Raji (cell line): Measurements from ENCODE around the gene VASN.

Experiments
- POLR2A ChIP-seq: IDR thresholded peaks from 2 replicates; pipeline ENCODE4 v1.6.1; 2011; ENCODE audit warnings: low read depth, low read length, control low read depth; ENCODE audit not compliant: insufficient read depth

VASN gene

DNA sequence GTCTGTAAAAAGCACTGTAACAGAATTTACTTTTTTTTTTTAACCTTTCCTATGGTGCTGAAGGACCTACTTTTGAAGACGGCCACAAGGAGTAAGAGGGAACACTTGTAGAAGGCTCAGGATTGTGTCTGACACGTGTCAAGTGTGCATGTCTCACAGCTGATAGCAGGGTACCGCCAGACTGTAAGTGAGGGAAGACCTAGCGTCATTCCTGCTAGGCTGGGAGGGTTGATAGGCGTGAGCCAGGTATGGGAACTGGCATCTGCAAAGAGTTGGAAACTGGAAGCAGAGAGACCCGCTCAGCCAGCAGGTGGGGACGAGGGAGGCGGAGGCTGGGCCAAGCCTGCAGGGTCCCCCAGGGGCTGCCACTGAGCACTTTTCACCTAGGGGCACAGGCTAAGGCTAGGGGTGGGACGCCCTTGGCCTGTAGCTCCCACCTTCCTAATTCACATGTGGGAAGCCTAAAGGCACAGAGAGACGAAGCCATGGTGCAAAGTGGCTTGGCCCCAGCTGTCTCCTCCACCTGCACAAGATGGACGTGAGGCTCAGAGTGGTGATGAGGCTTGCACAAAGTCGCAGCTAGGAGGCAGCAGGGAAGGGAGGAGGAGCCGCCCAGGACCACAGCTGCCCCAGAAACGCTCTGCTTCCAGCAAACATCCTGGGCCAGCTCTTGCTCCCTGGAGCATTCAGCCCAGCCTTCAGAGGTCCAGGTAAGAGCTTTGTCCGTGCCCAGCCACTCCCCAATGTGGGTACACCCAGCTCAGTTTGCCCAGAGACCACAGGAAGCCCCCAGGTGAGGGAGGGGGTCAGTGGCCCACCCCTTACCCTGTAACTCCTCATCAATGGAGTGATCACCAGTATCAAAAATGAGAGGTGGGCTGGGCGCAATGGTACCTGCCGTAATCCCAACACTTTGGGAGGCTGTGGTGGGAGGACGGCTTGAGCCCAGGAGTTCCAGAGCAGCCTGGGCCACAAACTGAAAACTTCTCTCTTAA is 18.9 kb downstream of the VASN start:
- no peak for TF ChIP-seq POLR2A

GRCh38 chr16:4391631-4392381 is 20.2 kb downstream of the VASN start:
- no peak for TF ChIP-seq POLR2A

DNA sequence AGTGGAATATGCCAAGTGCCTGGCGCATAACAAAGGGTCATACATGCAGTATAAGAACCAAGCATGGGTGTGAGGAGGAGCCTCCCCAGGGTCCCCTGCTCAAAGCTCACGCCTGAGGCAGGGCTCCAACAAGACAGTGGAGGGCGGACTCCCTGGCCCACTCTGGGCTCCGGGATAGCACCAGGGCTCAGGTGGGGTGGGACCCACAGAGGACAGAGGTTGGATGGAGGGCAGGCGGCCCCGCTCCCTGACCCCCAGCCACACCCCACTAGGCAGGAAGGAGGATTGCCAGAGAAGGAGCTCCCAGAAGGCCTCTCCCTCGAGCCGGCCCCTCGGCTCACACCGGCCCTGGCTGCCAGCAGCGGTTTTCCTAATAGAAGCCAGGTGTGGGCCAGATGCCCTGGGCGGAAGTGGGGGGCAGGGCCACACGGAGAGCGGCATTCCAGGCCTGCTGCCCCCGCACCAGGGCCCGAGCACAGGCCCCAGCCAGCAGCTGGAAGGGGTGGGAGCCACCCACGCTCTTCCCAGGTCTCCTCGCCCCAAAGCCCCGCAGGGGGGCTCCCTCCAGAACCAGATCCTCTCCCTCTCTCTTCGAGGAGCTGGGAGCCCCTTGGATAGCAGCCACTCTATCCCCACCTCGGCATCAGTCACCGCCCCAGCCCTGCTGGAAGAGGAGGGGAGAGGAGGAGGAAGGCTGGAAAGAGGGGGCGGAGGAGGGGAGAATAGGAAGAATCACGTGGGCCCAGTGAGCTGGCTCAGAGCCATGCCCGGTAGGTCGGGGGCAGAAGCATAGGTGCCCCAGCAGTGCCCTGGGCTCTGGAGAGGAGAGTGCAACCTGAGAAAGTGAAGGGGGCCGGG is 21.0 kb downstream of the VASN start:
- no peak for TF ChIP-seq POLR2A

DNA sequence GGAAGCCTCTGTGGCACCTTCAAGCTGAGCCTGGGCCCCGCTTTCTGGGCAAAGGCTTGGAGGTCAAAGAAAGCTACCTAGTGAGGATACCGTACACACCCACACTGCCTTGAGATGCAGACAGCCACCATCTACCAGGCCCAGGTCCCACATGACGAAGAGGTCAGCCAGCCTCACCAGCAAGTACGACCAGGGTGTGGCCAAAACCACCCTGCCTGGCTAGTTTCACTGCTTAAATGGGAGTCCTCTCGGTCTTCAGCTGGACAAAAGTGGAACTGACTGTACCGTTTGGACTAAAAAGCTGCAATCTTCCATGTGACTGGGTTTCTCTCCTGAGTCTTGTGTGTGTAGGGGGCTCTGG is 21.6 kb downstream of the VASN start:
- TF ChIP-seq POLR2A = no peak

- no peak for TF ChIP-seq POLR2A
Observed at GRCh38 chr16:4395055-4395726, 23.5 kb downstream of the VASN start.

DNA sequence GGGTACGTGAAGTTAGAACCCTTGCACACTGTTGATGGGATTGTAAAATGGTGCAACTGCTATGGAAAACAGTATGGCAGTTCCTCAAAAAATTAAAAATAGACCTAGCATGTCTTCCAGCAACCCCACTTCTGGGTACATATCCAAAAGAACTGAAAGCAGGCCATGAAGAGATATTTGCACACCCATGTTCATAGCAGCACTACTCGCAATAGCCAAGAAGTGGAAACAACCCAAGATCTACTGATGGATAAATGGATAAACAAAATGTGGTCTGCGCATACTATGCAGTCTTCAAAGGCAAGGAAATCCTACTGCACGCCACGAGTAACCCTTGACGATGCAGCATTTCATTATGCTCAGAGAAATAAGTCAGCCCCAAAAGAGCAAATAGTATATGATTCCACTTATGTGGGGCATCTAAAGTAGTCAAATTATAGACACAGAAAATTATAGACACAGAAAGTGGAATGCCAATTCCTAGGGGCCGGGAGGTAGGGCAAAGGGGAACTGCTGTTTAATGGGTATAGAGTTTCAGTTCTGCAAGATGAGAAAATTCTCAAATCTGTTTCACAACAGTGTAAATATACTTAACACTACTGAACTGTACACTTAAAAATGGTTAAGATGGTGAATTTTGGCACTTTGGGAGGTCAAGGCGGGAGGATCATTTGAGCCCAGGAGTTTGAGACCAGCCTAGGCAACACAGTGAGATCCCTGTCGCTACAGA is 27.5 kb downstream of the VASN start:
- no peak for TF ChIP-seq POLR2A

DNA sequence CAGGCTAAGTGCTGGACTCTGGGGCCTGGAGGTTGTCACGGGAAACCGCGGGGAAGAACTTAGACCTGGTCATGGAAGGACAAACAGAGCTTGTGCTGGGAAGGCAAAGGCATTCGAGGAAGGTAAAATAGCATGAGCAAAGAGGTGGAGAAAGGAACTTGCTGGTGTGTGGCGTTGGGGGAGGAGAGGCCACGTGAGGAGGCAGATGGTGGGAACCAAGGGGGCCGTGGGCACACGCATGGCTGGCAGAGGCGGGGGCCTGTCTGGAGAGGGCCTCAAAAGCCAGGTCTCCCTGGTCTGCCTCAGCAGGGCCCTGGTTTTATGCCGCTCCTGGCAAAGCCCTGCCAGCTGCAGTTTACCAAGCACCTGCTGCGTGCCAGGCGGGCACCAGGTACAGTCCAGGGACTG is 29.4 kb downstream of the VASN start:
- no peak for TF ChIP-seq POLR2A

- TF ChIP-seq POLR2A = no peak
Observed at GRCh38 chr16:4401510-4401909, 29.9 kb downstream of the VASN start.

DNA sequence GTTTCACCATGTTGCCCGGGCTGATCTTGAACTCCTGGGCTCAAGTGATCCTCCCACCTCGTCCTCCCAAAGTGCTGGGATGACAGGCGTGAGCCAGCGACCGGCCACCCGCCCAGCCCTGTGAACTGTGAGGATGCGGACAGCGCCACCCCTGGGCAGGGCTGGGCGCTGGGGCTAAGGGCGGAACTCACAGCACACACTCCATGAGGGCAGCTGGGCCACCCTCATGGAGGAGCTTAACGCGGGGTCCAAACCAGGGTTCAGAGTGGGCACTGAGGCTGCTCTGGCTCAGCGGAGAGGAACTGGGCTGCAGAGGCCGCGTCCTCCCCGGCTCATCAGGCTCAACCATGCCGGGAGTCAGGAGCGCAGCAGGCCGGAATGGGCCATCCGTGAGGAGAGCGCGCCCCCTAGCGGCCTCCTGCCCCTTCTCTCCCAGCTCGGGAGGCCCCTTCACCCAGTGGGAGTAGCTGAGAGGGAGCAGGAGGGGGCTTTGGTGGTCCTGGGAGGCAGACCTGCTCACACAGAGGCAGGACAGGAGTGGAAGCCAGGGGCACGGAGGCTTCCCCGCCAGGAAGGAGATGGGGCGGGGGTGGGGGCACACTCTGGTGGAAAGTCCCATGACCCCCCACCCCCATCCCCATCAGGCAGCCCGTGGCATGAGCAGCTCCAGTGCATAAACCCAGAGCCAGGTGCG is 30.9 kb downstream of the VASN start:
- no peak for TF ChIP-seq POLR2A

DNA sequence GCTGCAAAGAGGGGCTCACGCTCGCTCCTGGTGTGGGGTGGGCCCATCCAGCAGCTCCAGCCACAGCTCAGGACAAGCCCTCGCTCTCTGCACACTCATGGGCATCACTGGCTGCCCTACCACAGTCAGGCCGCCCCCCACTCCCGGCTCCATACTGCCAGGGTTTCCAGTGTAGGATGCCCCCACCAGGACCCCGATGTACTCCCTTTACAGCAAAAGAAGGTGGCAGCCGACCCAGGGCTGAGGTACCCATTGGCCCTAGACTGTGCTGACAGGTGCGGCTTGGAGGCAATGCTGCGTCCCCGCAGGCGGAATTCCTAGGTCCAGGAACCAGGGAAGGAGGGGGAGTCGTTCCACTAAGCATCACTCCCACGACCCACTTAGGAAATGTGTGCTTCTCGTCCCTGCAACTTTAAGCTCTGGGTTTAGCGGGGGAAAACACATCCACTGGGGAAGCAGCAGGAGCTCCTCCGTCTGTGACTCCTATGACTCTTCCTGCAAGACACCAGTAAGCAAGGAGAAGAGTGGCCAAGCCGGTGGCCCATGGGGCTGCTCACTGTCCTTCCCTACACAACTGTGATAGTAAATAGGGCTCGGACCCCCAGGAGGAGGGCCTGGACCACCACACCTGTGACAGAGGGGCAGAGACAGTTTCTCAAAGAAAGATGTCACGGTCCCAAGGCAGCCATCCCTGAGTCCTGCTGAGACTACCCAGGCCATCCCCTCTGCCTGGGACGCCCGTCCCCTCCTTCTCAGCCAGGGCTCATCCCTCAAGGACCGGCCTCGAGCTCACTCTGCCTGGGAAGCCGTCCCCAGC is 31.7 kb downstream of the VASN start:
- TF ChIP-seq POLR2A = no peak

- no peak for TF ChIP-seq POLR2A
Observed at GRCh38 chr16:4404247-4404966, 32.8 kb downstream of the VASN start.

DNA sequence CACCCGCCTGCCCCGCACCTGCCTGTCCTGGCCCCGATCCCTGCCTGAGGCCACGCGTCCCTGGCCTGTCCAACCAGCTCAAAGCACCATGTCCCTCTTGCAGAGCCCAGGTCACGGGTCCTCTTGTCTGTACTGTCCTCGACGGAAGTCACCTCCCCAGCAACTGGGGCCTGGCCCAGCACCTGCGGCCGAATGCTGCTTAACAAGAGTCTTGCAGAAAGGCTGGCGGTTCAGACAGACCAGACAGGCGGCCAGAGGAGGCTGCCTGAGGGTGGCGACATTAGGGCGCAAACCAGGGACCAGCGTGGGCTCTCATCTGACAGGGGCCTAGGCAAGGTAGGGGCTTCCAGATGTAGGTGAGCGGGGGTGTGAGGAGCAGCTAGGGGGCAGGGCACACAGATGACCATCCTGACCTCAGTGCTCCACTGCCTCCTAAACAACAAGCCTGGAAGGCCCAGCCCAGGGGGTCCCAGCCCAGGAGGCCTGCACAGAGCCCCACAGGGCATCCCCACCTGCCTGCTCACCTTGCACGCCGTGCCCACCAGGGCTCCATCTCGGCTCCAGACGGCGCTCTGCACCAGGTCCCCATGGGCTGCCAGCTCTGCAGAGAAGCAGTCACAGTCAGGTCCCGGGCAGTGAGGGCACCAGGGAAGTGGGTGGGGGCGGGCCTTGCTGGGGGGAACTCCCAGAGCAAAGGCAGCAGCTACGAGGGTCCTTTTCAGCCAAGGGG is 33.5 kb downstream of the VASN start:
- no peak for TF ChIP-seq POLR2A
